Mesothelial cell of epicardium (in vitro differentiated cells): ENCODE data around the gene RASEF. TPM values are rescaled to one million over a fixed set of nuclear protein-coding genes. Genes with fewer than 3 reads are reported as not detected.

ENCODE experiments used
- DNase-seq, 2 experiments: peaks; one replicate each; pipeline ENCODE4 v3.0.0; 2021; ENCODE audit warnings: low spot score in 2 of 2; ENCODE audit not compliant: unreplicated experiment in 2 of 2
- H3K27ac Mint-ChIP-seq: 2 replicates; pipeline ENCODE4 v1.8.0; 2021; ENCODE audit warnings: mixed read lengths
- H3K27me3 Mint-ChIP-seq: 2 replicates; pipeline ENCODE4 v1.8.0; 2021; ENCODE audit warnings: low read depth, mixed read lengths
- H3K36me3 Mint-ChIP-seq: 2 replicates; pipeline ENCODE4 v1.8.0; 2021; ENCODE audit warnings: mixed read lengths
- H3K4me1 Mint-ChIP-seq: 2 replicates; pipeline ENCODE4 v1.8.0; 2021; ENCODE audit warnings: mixed read lengths
- H3K4me3 Mint-ChIP-seq: 2 replicates; pipeline ENCODE4 v1.8.0; 2021; ENCODE audit warnings: mild to moderate bottlenecking, moderate library complexity, mixed read lengths
- H3K9me3 Mint-ChIP-seq: 2 replicates; pipeline ENCODE4 v1.8.0; 2021; ENCODE audit warnings: mixed read lengths
- CTCF ChIP-seq: fragments of 200-600 bp; sonication (generic); IDR thresholded peaks from one replicate; pipeline ENCODE4 v1.5.0; 2021; ENCODE audit warnings: antibody characterized with exemption; ENCODE audit not compliant: unreplicated experiment
- total RNA-seq: library from RNA; stranded (reverse); gene quantifications from 3 replicates; pipeline ENCODE4 v1.2.1, GENCODE V29; 2021

Gene RASEF
- total RNA-seq, 1 donor from 2014 or later = 4.0 TPM

GRCh38 chr9:83071626-83072025 is 8.7 kb upstream of the RASEF start:
- Mint-ChIP-seq H3K27me3 (peaks cover 1% of the 10 kb centered on the region), H3K27ac (no peak overlapping the region), H3K4me3 (no peak overlapping the region), H3K36me3 (no peaks in the 10 kb centered on the region), H3K9me3 (peaks cover 3% of the 10 kb centered on the region), H3K4me1 (no peaks in the 10 kb centered on the region)
- no peak for DNase-seq
- no peak for TF ChIP-seq CTCF

- H3K36me3 Mint-ChIP-seq = no peaks in the 10 kb centered on the region
- no peak overlapping the region for H3K4me3 Mint-ChIP-seq
- no peaks in the 10 kb centered on the region for H3K4me1 Mint-ChIP-seq
- no peak for TF ChIP-seq CTCF
- no peak for DNase-seq
- peaks cover 12% of the 10 kb centered on the region for H3K27me3 Mint-ChIP-seq
- H3K27ac Mint-ChIP-seq = no peak overlapping the region
- H3K9me3 Mint-ChIP-seq = peaks cover 4% of the 10 kb centered on the region
These were observed 7.3 kb upstream of the RASEF start for GRCh38 chr9:83070261-83070660.

DNA sequence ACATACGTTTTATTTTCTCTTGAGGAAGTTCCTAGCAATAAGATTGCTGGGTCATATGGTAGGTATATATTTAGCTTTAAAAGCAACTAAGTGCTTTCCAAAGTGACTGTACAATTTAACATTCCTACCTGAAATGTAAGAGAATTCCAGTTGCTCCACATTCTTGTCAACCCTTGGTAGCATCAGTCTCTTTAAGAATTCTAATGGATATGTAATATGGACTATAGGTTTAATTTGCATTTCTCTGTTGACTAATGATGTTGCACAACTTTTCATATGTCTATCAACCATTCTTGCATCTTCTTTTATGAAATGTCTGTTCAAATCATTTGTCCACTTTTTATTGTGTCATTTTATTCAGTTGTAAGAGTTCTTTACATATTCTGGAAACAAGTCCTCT is 6.7 kb upstream of the RASEF start:
- H3K9me3 Mint-ChIP-seq = peaks cover 7% of the 10 kb centered on the region

DNA sequence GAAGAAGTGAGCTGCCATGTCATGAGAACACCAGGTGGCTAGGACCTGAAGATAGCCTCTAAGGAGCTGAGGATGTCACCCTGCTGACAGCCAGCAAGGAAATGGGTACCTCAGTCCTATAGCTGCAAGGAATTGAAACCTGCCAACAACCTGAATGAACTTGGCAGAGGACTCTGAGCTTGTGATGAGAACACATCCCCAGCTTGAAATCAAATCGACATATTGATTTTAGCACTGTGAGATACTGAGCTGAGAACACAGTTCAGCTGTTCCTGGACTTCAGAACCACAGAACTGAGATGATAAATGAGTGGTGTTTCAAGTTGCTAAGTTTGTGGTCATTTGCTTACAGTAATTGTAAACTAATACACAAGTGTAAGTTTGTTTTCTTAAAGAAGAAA is 5.5 kb upstream of the RASEF start:
- Mint-ChIP-seq H3K27ac (no peak overlapping the region), H3K9me3 (peaks cover 7% of the 10 kb centered on the region), H3K4me1 (peaks cover 7% of the 10 kb centered on the region), H3K4me3 (no peak overlapping the region), H3K27me3 (peaks cover 26% of the 10 kb centered on the region), H3K36me3 (no peaks in the 10 kb centered on the region)
- DNase-seq = no peak
- TF ChIP-seq CTCF = no peak

More for the DNA sequence above, 6.7 kb upstream of the RASEF start:
- no peak for TF ChIP-seq CTCF
- Mint-ChIP-seq H3K4me1 (no peaks in the 10 kb centered on the region), H3K27ac (no peak overlapping the region), H3K27me3 (peaks cover 16% of the 10 kb centered on the region), H3K36me3 (no peaks in the 10 kb centered on the region), H3K4me3 (no peak overlapping the region)
- no peak for DNase-seq

GRCh38 chr9:83067579-83067978 is 4.6 kb upstream of the RASEF start:
- no peak overlapping the region for H3K4me3 Mint-ChIP-seq
- H3K36me3 Mint-ChIP-seq = no peaks in the 10 kb centered on the region
- DNase-seq = no peak
- H3K27me3 Mint-ChIP-seq = peaks cover 30% of the 10 kb centered on the region
- H3K9me3 Mint-ChIP-seq = peaks cover 7% of the 10 kb centered on the region
- peaks cover 10% of the 10 kb centered on the region for H3K4me1 Mint-ChIP-seq
- H3K27ac Mint-ChIP-seq = no peak overlapping the region
- TF ChIP-seq CTCF = no peak

GRCh38 chr9:83066771-83067170 is 3.8 kb upstream of the RASEF start:
- TF ChIP-seq CTCF = no peak
- Mint-ChIP-seq H3K36me3 (no peaks in the 10 kb centered on the region), H3K4me1 (peaks cover 15% of the 10 kb centered on the region), H3K4me3 (no peak overlapping the region), H3K27me3 (peaks cover 34% of the 10 kb centered on the region), H3K9me3 (peaks cover 7% of the 10 kb centered on the region), H3K27ac (no peak overlapping the region)
- no peak for DNase-seq
